GM20431 (cell line): ENCODE results near the gene ARHGEF10L.

Experiments used
- in situ Hi-C: fragments of 300-500 bp; cut with MseI, MboI; formaldehyde crosslinking; loops from one replicate; pipeline ENCODE4 v1.15.0; 2020; ENCODE audit warnings: low sequenced_read_pairs; ENCODE audit not compliant: unreplicated experiment

ARHGEF10L gene

GRCh38 chr1:17684810-17685209, 145.3 kb downstream of the ARHGEF10L start:
- in situ Hi-C loops, result no loop called here

GRCh38 chr1:17686258-17686657, 146.8 kb downstream of the ARHGEF10L start:
- in situ Hi-C loops, result no loop called here

GRCh38 chr1:17687145-17687544, 147.6 kb downstream of the ARHGEF10L start:
- in situ Hi-C loops, result no loop called here

DNA sequence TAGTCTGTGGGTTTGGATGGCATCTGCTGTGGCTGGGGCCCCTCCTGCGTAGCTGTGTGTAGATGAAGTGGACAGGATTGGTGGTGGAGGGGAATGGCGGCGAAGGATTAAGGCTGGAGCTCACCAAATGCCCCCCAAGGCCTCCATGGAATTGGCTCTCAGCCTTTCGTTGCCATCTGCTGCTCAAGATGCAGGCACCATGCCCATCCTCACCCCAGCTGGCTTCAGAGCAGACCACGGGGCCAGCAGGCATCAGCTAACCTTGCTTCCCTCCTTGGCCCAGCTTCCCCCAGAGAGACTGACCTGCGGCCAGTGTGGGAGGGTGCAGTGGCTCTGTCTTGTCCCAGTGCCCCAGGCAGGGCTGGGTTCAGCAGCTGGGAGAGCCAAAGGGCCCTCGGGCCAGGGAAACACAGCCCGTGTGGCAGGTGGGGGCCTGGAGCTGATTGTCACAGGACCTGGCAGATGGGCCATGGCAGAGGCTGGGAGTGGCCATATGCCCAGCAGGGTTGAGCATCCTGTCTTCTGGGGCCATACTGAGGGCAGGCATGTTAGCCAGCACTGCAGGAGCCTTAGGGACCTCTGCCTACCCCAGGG, 148.8 kb downstream of the ARHGEF10L start:
- in situ Hi-C loops, result no loop called here

DNA sequence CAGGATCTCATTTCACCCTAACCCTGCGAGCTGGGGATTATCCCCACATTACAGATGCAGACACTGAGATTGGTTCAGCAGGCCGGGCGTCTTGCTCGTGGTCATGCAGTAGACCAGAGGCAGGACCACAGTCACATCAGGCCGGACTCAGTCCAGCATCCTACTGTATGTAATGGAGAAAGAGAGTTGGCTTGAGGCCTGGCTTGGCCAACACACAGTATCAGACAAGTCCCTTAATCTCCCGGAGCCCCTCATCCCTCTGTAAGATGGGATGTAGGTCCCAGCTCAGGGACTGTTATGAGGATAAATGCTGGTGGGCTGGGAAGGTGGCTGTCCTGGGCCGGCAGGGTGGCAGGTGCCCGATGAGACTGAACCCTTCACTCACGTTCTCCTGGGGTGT, 149.5 kb downstream of the ARHGEF10L start:
- in situ Hi-C loops, result no loop called here

DNA sequence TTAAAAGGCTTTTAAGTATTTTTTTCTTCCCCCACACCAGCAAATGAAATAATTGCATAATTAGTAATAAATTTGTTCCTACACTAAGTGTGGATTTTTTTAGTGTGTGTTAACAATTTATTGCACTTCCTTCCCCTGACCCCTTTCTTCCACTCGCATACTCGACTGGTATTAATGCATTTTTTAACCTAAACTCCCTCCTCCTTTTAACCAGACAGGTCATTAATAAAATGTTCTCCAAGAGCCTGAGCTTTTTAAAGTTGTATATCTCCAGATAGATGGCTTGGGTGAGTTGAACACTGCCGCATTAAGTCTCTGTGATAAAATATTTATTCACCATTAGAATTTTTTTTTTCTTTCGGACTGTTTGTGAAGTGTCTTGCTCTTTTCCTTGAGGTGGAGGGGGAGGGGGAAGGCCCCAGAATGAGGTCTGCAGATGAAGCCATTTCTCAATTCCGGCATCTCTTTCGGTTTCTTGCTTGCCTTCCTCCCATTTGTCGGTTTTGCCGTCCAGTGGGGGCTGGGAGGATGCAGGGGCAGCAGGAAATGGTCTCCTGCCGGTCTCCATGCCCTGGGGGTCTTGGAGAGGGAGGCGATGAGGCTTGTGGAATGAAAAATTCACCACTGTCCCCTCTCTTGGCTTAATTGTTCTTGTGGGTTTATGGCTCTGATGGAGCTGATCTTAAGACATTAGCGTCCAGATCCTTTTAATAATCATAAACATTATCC, 151.6 kb downstream of the ARHGEF10L start:
- in situ Hi-C loops, result no loop called here

DNA sequence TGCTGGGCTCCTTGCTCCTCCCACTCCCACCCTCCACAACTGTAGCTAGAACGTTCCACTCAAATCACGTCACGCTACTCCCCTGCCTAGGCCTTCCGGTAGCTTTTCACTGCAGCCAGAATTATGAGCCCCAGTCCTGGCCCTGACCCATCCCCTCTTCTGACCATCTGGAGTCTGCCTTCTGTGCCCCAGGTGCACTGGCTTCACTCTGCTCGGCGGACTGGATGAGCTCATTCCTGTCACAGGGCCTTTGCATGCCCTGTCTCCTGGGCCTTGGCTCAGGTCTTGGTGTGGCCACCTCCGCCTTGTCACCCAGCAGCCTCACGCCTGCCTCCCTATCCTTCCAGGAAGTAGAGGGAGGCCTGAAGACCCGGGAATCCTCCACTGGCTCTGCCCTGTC, 153.1 kb downstream of the ARHGEF10L start:
- in situ Hi-C loops, result no loop called here

- in situ Hi-C loops, result no loop called here
Observed at GRCh38 chr1:17696417-17697301, 157.2 kb downstream of the ARHGEF10L start.

GRCh38 chr1:17697458-17697857, 158.0 kb downstream of the ARHGEF10L start:
- in situ Hi-C loops, result no loop called here

GRCh38 chr1:17699581-17699980, 160.1 kb downstream of the ARHGEF10L start:
- in situ Hi-C loops, result no loop called here

DNA sequence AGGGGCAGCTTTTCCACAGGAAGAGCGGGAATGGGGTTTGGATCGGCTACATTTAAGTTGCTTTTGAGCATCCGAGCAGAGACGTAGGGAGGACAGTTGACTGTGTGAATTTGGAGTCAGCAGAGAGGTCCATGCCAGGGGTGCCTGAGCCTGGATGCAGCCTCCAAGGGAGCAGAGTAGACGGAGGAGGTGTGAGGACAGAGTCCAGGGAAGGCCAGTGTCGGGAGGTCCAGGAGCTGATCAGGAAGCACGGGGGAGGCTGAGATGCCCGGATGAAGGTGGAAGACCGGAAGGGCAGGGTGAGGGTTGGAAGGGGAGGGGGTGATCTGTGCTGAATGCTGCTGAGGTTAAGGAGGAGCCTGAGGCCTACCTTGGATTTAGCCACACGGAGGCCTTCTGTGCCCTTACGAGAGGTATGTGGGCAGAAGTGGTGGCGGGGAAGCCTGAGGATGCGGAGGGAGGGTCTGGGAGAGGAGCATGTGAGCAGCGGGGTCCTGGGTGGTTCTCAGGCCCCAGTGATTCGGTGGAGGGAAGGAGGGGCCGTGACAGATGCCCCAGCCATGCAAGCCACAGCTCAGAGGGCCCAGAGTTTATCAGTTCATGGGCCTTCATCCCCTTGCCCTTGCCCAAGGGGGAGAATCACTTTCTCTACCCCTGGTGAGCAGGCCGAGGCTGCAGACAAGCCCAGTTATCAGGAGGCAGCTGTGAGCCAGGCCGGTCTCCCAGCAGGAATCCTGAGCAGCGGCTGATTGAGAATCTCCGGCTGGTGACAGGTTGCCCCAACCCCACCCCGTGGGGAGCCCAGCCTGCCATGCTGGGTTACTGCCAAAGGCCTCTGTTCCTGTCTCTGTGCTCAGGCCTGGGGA, 161.7 kb downstream of the ARHGEF10L start:
- in situ Hi-C loops, result no loop called here

DNA sequence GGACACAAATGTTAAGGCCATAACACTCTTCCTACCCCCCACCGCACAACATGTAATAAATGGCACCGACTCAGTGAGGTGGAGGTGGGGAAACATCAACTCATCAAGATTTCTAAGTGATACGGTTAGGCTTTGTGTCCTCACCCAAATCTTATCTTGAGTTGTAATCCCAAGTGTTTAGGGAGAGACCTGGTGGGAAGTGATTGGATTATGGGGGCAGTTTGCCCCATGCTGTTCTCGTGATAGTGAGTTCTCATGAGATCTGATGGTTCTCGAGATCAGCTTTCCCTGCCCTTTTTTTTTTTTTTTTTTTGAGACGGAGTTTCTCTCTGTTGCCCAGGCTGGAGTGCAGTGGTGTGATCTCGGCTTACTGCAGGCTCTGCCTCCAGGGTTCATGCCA, 164.7 kb downstream of the ARHGEF10L start:
- in situ Hi-C loops, result no loop called here

- in situ Hi-C loops, result no loop called here
Observed at GRCh38 chr1:17706445-17706844, 166.9 kb downstream of the ARHGEF10L start.

DNA sequence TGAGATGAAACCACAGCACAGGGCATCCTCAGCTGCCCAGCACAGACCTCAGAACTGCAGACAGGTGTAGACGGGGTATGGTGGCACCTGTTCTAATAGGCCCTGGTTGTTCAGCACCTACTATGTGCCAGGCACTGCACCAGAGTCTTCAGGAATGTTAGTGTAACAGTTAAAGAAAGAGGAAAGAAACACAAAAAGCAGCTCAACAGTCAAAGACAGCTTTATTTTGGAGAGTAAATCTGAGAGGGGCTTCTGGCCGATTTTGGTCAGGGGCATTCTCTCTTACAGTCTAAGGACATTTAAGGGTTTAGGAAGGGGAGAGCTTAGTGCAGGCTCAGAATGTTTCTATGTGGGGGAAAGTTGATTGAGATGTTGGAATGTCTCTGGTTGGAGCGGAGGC, 170.5 kb downstream of the ARHGEF10L start:
- in situ Hi-C loops, result no loop called here

- in situ Hi-C loops, result no loop called here
Observed at GRCh38 chr1:17710889-17711576, 171.5 kb downstream of the ARHGEF10L start.

DNA sequence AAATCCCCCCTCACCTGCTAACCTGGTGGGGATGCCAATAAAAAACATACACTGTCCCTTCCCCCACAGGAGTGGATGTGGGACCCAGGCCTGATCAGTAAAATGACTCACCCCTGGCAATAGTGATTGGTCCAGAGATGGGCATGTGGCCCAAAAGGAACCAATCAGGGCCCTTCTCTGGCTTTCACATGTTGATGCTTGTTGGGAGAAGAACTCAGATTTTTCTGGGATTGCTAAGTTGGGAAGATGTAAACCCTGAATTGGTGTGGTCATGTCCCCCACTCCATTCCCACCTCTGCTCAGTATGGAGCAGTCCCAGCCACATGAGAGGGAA, 172.0 kb downstream of the ARHGEF10L start:
- in situ Hi-C loops, result no loop called here

- in situ Hi-C loops, result no loop called here
Observed at GRCh38 chr1:17711941-17712340, 172.4 kb downstream of the ARHGEF10L start.

DNA sequence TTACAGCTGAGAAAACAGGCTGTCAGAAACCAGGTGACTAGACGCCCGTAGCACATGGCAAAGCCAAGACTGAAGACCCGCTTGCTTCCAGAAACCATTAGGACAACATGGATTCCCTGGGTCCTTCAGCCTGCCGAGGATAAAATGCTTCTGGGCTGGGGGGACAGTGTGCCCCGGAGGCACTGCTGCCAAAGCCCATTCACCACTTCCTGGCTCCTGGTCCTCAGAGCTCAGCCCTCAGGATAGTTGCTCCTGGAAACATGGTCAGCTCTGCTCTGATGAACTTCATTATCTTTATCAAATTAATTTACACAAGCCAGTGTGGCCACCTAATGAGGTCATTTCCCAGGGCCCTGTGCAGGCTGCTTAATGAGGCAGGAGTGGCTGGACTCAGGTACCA, 174.5 kb downstream of the ARHGEF10L start:
- in situ Hi-C loops, result no loop called here

GRCh38 chr1:17717594-17718535, 178.4 kb downstream of the ARHGEF10L start:
- in situ Hi-C loops, result no loop called here
